SU-DHL-6 (cell line): ENCODE measurements around the gene MEX3D.

ENCODE experiments used
- H2AFZ ChIP-seq: fragments of 200-600 bp; sonication (generic); 2 replicates; pipeline ENCODE4 v1.6.1; 2014; ENCODE audit warnings: low read depth, mild to moderate bottlenecking, moderate library complexity, mixed read lengths, antibody characterized with exemption, low read length; ENCODE audit not compliant: severe bottlenecking
- H3F3A ChIP-seq: fragments of 200-600 bp; shearing (Covaris generic); 2 replicates; pipeline ENCODE4 v1.6.0; 2016; ENCODE audit warnings: antibody characterized with exemption, mild to moderate bottlenecking; ENCODE audit not compliant: insufficient read depth
- H3K27ac ChIP-seq: fragments of 200-600 bp; sonication (generic); 2 replicates; pipeline ENCODE4 v1.5.1; 2016; ENCODE audit warnings: low read depth, mild to moderate bottlenecking, low read length, moderate library complexity, mixed read lengths
- H3K27me3 ChIP-seq: fragments of 200-600 bp; sonication (generic), shearing (Covaris generic); 2 replicates; pipeline ENCODE4 v1.6.0; 2014; ENCODE audit warnings: mild to moderate bottlenecking, low read length
- H3K36me3 ChIP-seq: fragments of 200-600 bp; sonication (generic); 2 replicates; pipeline ENCODE4 v1.6.1; 2014; ENCODE audit warnings: mild to moderate bottlenecking, low read length, mixed read lengths
- H3K4me2 ChIP-seq: fragments of 300-600, 200-600 bp; shearing (Covaris generic), sonication (generic); 2 replicates; pipeline ENCODE4 v1.6.0; 2014; ENCODE audit warnings: low read length, low read depth, mild to moderate bottlenecking; ENCODE audit not compliant: poor library complexity, severe bottlenecking
- H3K4me3 ChIP-seq: fragments of 200-600 bp; sonication (generic); 2 replicates; pipeline ENCODE4 v1.5.1; 2014; ENCODE audit warnings: antibody characterized with exemption, low read length, mild to moderate bottlenecking, mixed read lengths; ENCODE audit not compliant: insufficient read depth, poor library complexity, severe bottlenecking
- H3K79me2 ChIP-seq: fragments of 200-600 bp; sonication (generic); 2 replicates; pipeline ENCODE4 v1.6.1; 2014; ENCODE audit warnings: mild to moderate bottlenecking, low read length, moderate library complexity; ENCODE audit not compliant: insufficient read depth
- H3K9ac ChIP-seq: fragments of 200-600 bp; sonication (generic); 2 replicates; pipeline ENCODE4 v1.7.0; 2014; ENCODE audit warnings: mild to moderate bottlenecking, low read length
- H3K9me2 ChIP-seq: fragments of 200-600 bp; sonication (generic); replicated peaks from 2 replicates; pipeline ENCODE4 v1.6.1; 2014; ENCODE audit warnings: low read length; ENCODE audit not compliant: insufficient read depth
- H3K9me3 ChIP-seq: fragments of 200-600 bp; sonication (generic); 2 replicates; pipeline ENCODE4 v1.6.1; 2014; ENCODE audit warnings: low read length, mixed read lengths; ENCODE audit not compliant: insufficient read depth
- H4K20me1 ChIP-seq: fragments of 200-600 bp; sonication (generic); 2 replicates; pipeline ENCODE4 v1.6.1; 2014; ENCODE audit warnings: low read depth, mild to moderate bottlenecking, antibody characterized with exemption, low read length, moderate library complexity, mixed read lengths
- EZH2phosphoT487 ChIP-seq: fragments of 200-600 bp; sonication (generic), shearing (Covaris generic); conservative IDR thresholded peaks from 2 replicates; pipeline ENCODE4 v1.6.1; 2018; ENCODE audit warnings: mild to moderate bottlenecking, antibody characterized with exemption, low read length, moderate library complexity, mixed read lengths
- TF ChIP-seq, protein P1 (sequence below): fragments of 200-600 bp; sonication (generic); IDR thresholded peaks from one replicate; pipeline ENCODE4 v1.5.1; 2017; ENCODE audit warnings: antibody characterized with exemption, mild to moderate bottlenecking, low read length, moderate library complexity; ENCODE audit not compliant: insufficient read depth, poor library complexity, severe bottlenecking

Gene MEX3D

DNA sequence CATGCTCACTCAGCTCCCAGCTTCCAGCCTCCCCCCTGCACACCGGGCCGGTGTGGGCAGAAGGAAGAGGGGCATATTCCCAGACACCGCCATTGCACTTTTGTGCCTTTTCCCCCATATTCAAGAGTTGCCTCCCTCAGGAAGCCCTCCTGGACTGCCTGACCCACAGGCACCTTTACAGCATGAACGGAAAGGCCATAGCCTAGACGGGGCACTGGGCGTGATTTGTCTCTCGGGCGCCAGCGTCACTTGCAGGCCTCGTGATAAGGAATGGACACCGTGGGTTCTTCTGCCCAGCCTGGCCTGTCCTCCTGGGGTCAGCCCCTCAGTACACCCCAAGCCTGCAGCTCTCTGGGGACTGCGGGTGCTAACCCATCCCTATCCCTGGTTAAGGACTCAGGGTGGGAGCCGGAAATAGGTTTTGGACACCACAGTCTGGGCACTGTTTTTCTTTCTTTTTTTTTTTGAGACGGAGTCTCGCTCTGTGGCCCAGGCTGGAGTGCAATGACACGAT lies 38.1 kb upstream of the MEX3D start:
- Histone ChIP-seq H3F3A (peaks cover 57% of the 10 kb centered on the region), H2AFZ (no peak overlapping the region)

DNA sequence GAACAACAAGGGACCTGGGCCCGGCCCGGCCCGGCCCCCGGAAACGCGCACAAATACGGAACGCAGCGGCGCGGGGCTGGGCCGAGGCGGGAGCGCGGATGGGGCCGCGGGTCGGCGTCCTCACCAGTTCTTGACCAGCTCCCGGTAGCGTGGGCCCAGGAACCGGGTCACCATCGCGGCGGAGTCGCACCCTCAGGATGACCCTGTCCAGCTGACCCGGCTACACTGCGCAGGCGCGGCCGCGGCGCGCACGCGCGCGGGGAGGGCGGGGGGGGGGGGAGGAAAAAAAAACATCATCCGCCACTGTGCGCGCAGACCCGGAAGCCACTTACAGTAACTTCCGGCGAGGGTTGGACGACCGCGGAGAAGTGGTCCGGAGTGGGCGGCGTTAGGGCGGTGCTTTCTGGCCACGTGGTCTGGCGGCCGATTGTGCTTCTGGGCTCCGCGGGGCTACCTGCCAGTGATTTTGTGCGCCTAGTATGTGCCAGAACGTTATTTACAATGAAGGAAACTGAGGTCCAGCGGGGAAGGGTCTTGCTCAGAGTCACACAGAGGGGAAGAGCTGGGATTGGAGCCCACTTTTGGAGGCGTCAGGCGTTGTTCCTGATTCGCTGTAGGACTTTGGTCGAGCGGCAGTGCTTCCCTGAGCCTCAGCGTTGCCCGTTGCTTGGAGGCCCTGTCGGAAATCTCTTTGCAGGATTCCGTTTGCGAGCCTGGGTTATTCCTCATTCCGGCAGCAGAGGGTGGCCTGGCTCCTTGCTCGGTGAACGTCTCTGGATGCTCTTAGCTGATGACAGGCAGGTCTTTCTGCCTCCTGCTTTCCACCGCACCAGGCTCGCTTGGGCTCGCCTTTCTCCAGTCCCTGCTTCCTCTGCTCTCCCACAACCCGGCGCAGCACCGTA lies 37.4 kb upstream of the MEX3D start, which contains the start of gene UQCR11:
TSS of gene UQCR11 (minus strand) at position 227 of the 902 bp plus-strand sequence. CDS start at position 174, 53 bp downstream.
- peak within 1 kb of the TSS; percentile 49 for H2AFZ ChIP-seq
- H3K9ac ChIP-seq: peak within 1 kb of the TSS; percentile 99
- peaks cover 50% of the 10 kb centered on the region for H3F3A ChIP-seq
- H3K9me3 ChIP-seq: no peaks in the 10 kb centered on the region
- peak within 1 kb of the TSS; percentile 94 for H3K4me2 ChIP-seq
- no peaks in the 10 kb centered on the region; the same call in 1 of the 2 replicates for H4K20me1 ChIP-seq
- peak within 1 kb of the TSS; percentile 100 for H3K4me3 ChIP-seq
- no peaks in the 10 kb centered on the region for H3K9me2 ChIP-seq
- H3K27ac ChIP-seq: peak within 1 kb of the TSS; percentile 93
- TF ChIP-seq, protein P1, sequence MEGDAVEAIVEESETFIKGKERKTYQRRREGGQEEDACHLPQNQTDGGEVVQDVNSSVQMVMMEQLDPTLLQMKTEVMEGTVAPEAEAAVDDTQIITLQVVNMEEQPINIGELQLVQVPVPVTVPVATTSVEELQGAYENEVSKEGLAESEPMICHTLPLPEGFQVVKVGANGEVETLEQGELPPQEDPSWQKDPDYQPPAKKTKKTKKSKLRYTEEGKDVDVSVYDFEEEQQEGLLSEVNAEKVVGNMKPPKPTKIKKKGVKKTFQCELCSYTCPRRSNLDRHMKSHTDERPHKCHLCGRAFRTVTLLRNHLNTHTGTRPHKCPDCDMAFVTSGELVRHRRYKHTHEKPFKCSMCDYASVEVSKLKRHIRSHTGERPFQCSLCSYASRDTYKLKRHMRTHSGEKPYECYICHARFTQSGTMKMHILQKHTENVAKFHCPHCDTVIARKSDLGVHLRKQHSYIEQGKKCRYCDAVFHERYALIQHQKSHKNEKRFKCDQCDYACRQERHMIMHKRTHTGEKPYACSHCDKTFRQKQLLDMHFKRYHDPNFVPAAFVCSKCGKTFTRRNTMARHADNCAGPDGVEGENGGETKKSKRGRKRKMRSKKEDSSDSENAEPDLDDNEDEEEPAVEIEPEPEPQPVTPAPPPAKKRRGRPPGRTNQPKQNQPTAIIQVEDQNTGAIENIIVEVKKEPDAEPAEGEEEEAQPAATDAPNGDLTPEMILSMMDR: peak; percentile 23
- no peak for TF ChIP-seq EZH2phosphoT487
- H3K27me3 ChIP-seq: no peaks in the 10 kb centered on the region
- H3K79me2 ChIP-seq: peaks cover 47% of the 10 kb centered on the region
- no peaks in the 10 kb centered on the region for H3K36me3 ChIP-seq

More for the DNA sequence above, 38.1 kb upstream of the MEX3D start:
- Histone ChIP-seq H3K9me2 (no peaks in the 10 kb centered on the region), H3K79me2 (peaks cover 40% of the 10 kb centered on the region), H3K4me3 (peak overlapping the region; percentile 67), H3K9ac (peak overlapping the region; percentile 99), H3K27me3 (no peaks in the 10 kb centered on the region), H3K9me3 (no peaks in the 10 kb centered on the region), H4K20me1 (no peaks in the 10 kb centered on the region; the same call in 1 of the 2 replicates), H3K36me3 (peaks cover 4% of the 10 kb centered on the region; the same call in 1 of the 2 replicates), H3K27ac (peak overlapping the region; percentile 93), H3K4me2 (peak overlapping the region; percentile 94)
- TF ChIP-seq, protein P1: no peak
- TF ChIP-seq EZH2phosphoT487: no peak

DNA sequence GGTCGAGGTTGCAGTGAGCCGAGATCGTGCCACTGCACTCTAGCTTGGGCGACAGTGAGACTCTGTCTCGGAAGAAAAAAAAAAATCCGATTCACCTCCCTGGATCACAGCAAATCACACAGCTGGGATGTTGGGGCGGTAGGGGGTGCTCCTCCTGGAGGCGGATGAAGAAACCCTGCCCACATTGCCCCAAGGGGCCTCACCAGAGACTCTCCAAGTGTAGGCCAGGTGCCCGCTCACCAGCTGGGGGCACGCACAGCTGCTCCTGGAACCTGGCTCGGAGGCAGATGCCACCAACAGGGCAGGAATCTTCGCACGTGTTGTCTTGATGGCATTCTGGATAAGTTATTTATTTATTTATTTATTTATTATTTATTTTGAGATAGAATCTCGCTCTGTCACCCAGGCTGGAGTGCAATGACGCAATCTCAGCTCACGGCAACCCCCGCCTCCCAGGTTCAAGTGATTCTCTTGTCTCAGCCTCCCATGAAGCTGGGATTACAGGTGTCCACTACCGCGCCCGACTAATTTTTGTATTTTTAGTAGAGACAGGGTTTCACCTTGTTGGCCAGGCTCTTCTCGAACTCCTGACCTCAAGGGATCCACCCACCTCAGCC lies 34.1 kb upstream of the MEX3D start:
- Histone ChIP-seq H4K20me1 (no peaks in the 10 kb centered on the region; the same call in 1 of the 2 replicates), H3K9me3 (no peaks in the 10 kb centered on the region), H2AFZ (no peak overlapping the region), H3K27me3 (no peaks in the 10 kb centered on the region), H3F3A (peaks cover 18% of the 10 kb centered on the region), H3K27ac (no peak overlapping the region), H3K4me2 (no peak overlapping the region), H3K79me2 (peaks cover 55% of the 10 kb centered on the region), H3K9me2 (no peaks in the 10 kb centered on the region), H3K4me3 (no peak overlapping the region), H3K36me3 (no peaks in the 10 kb centered on the region), H3K9ac (no peak overlapping the region)
- TF ChIP-seq, protein P1: no peak
- TF ChIP-seq EZH2phosphoT487: no peak
